ENCODE measurements around the gene CNIH2.

CNIH2 gene

GRCh38 chr11:66325263-66325671, 47.3 kb downstream of the CNIH2 start:
- peak in 1 of 10 donors; percentile 41 for DNase-seq
- intact Hi-C loops (cut with DNase I) = loop anchor here (5.0 kb wide), 1 partner anchor 33 kb away; the partner anchor contains the start of gene TMEM151A

GRCh38 chr11:66326261-66327111, 48.5 kb downstream of the CNIH2 start:
- intact Hi-C loops (cut with DNase I) = loop anchor here (5.0 kb wide), 1 partner anchor 34 kb away; the partner anchor contains the start of gene TMEM151A
- peak in 2 of 10 donors; percentile 57 to 79 for DNase-seq

- peak in 1 of 10 donors; percentile 29 for DNase-seq
- intact Hi-C loops (cut with DNase I) = loop anchor here (1.0 to 5.0 kb wide), 2 partner anchors 16 to 35 kb away; partner anchors contain the start of gene TMEM151A
Measured at GRCh38 chr11:66327171-66328030, 49.4 kb downstream of the CNIH2 start.

GRCh38 chr11:66328031-66328301, 50.0 kb downstream of the CNIH2 start:
- peak in 2 of 10 donors; percentile 34 to 65 for DNase-seq
- intact Hi-C loops (cut with DNase I) = loop anchor here (1.0 to 5.0 kb wide), 2 partner anchors 17 to 36 kb away; partner anchors contain the start of gene TMEM151A

- DNase-seq = peak; percentile 64 to 97 (median 80)
- intact Hi-C loops (cut with DNase I) = loop anchor here (1.0 to 5.0 kb wide), 2 partner anchors 17 to 36 kb away; partner anchors contain the start of gene TMEM151A
Measured at GRCh38 chr11:66328302-66329144, 50.5 kb downstream of the CNIH2 start.

- peak in 1 of 10 donors; percentile 0 for DNase-seq
Measured at GRCh38 chr11:66329165-66329673, 51.2 kb downstream of the CNIH2 start.

GRCh38 chr11:66330931-66331330, 53.0 kb downstream of the CNIH2 start:
- intact Hi-C loops (cut with DNase I) = no loop called here
- DNase-seq = peak in 3 of 10 donors; percentile 60 to 74 (median 69)

More at GRCh38 chr11:66329165-66329673, 51.2 kb downstream of the CNIH2 start:
- intact Hi-C loops (cut with DNase I) = loop anchor here (5.0 kb wide), 1 partner anchor 37 kb away; the partner anchor contains the start of gene TMEM151A

GRCh38 chr11:66331542-66332370, 53.8 kb downstream of the CNIH2 start:
- intact Hi-C loops (cut with DNase I) = no loop called here
- peak in 3 of 10 donors; percentile 36 to 55 (median 54) for DNase-seq

- peak in 3 of 10 donors; percentile 53 to 81 (median 75) for DNase-seq
- intact Hi-C loops (cut with DNase I) = no loop called here
Measured at GRCh38 chr11:66332371-66333219, 54.6 kb downstream of the CNIH2 start.

GRCh38 chr11:66333220-66333877, 55.4 kb downstream of the CNIH2 start:
- peak in 3 of 10 donors; percentile 40 to 78 (median 55) for DNase-seq
- intact Hi-C loops (cut with DNase I) = no loop called here

Data from posterior cingulate gyrus (tissue), 11 donors.